Measurements from ENCODE around the gene CWF19L2. TPM values are rescaled to one million over a fixed set of nuclear protein-coding genes. Genes with fewer than 3 reads are reported as not detected.
A peak's percentile ranks its signal among the peaks of the same experiment; 100 is the strongest.
"Not testable (repeated sequence)": the region's sequence is repeated elsewhere in the genome, so short reads cannot be mapped to it uniquely, and the experiment has no call there.

The CWF19L2 gene
- total RNA-seq = 10 to 100 TPM; 12.8 to 13.5 TPM

- Mint-ChIP-seq H3K4me1 (peaks cover 21% of the 10 kb centered on the region), H3K27me3 (no peaks in the 10 kb centered on the region), H3K9me3 (no peaks in the 10 kb centered on the region), H3K36me3 (peaks cover 3% of the 10 kb centered on the region), H3K4me3 (peak within 1 kb of the TSS; percentile 91), H3K27ac (peak within 1 kb of the TSS; percentile 88)
- peak; percentile 84 for DNase-seq
Observed at GRCh38 chr11:107457558-107458271, at the start of gene CWF19L2. TSS of gene CWF19L2 (minus strand) at chr11:107457825. CDS start at chr11:107457816, 9 bp downstream.

GRCh38 chr11:107505647-107506225 lies 48.1 kb upstream of the CWF19L2 start:
- Mint-ChIP-seq H3K27me3 (no peaks in the 10 kb centered on the region), H3K4me1 (no peaks in the 10 kb centered on the region), H3K27ac (no peak overlapping the region), H3K36me3 (peaks cover 54% of the 10 kb centered on the region), H3K9me3 (peaks cover 14% of the 10 kb centered on the region), H3K4me3 (no peak overlapping the region)
- no peak for DNase-seq

- no peak for DNase-seq
- peaks cover 53% of the 10 kb centered on the region for H3K36me3 Mint-ChIP-seq
- no peaks in the 10 kb centered on the region for H3K27me3 Mint-ChIP-seq
- no peak overlapping the region for H3K27ac Mint-ChIP-seq
- no peak overlapping the region for H3K4me3 Mint-ChIP-seq
- H3K9me3 Mint-ChIP-seq = peaks cover 14% of the 10 kb centered on the region
- no peaks in the 10 kb centered on the region for H3K4me1 Mint-ChIP-seq
Observed at GRCh38 chr11:107504981-107505380, 47.4 kb upstream of the CWF19L2 start.

GRCh38 chr11:107501713-107502112 lies 44.1 kb upstream of the CWF19L2 start:
- peaks cover 14% of the 10 kb centered on the region for H3K9me3 Mint-ChIP-seq
- peaks cover 58% of the 10 kb centered on the region for H3K36me3 Mint-ChIP-seq
- no peak overlapping the region for H3K27ac Mint-ChIP-seq
- DNase-seq = no peak
- no peak overlapping the region for H3K4me3 Mint-ChIP-seq
- H3K27me3 Mint-ChIP-seq = no peaks in the 10 kb centered on the region
- H3K4me1 Mint-ChIP-seq = no peaks in the 10 kb centered on the region

- not testable (repeated sequence) for H3K27me3 Mint-ChIP-seq
Observed at GRCh38 chr11:107497371-107497770, 39.7 kb upstream of the CWF19L2 start.

GRCh38 chr11:107496011-107496410 lies 38.4 kb upstream of the CWF19L2 start:
- no peaks in the 10 kb centered on the region for H3K4me1 Mint-ChIP-seq

More at GRCh38 chr11:107497371-107497770, 39.7 kb upstream of the CWF19L2 start:
- not testable (repeated sequence) for H3K27ac Mint-ChIP-seq, H3K4me1 Mint-ChIP-seq, DNase-seq, H3K4me3 Mint-ChIP-seq, H3K9me3 Mint-ChIP-seq
- peaks cover 25% of the 10 kb centered on the region for H3K36me3 Mint-ChIP-seq

GRCh38 chr11:107494055-107494454 lies 36.4 kb upstream of the CWF19L2 start:
- H3K36me3 Mint-ChIP-seq = peaks cover 7% of the 10 kb centered on the region
- no peaks in the 10 kb centered on the region for H3K4me1 Mint-ChIP-seq
- H3K27me3 Mint-ChIP-seq = peaks cover 4% of the 10 kb centered on the region
- no peak overlapping the region for H3K27ac Mint-ChIP-seq
- no peaks in the 10 kb centered on the region for H3K9me3 Mint-ChIP-seq
- H3K4me3 Mint-ChIP-seq = no peak overlapping the region
- no peak for DNase-seq

More at GRCh38 chr11:107496011-107496410, 38.4 kb upstream of the CWF19L2 start:
- no peak for DNase-seq
- Mint-ChIP-seq H3K27me3 (peaks cover 4% of the 10 kb centered on the region), H3K27ac (no peak overlapping the region), H3K36me3 (peaks cover 13% of the 10 kb centered on the region), H3K9me3 (peaks cover under 1% of the 10 kb centered on the region), H3K4me3 (no peak overlapping the region)

GRCh38 chr11:107493117-107493516 lies 35.5 kb upstream of the CWF19L2 start:
- H3K9me3 Mint-ChIP-seq = no peaks in the 10 kb centered on the region
- H3K27me3 Mint-ChIP-seq = peaks cover 4% of the 10 kb centered on the region
- H3K4me1 Mint-ChIP-seq = no peaks in the 10 kb centered on the region
- no peak overlapping the region for H3K27ac Mint-ChIP-seq
- H3K36me3 Mint-ChIP-seq = peaks cover 5% of the 10 kb centered on the region
- no peak overlapping the region for H3K4me3 Mint-ChIP-seq
- DNase-seq = no peak

GRCh38 chr11:107490836-107491235 lies 33.2 kb upstream of the CWF19L2 start:
- H3K9me3 Mint-ChIP-seq = no peaks in the 10 kb centered on the region
- H3K4me3 Mint-ChIP-seq = no peak overlapping the region
- H3K27ac Mint-ChIP-seq = no peak overlapping the region
- no peak for DNase-seq
- no peaks in the 10 kb centered on the region for H3K4me1 Mint-ChIP-seq
- peaks cover 8% of the 10 kb centered on the region for H3K27me3 Mint-ChIP-seq
- H3K36me3 Mint-ChIP-seq = no peaks in the 10 kb centered on the region

- no peaks in the 10 kb centered on the region for H3K36me3 Mint-ChIP-seq
- H3K9me3 Mint-ChIP-seq = no peaks in the 10 kb centered on the region
- DNase-seq = no peak
- no peaks in the 10 kb centered on the region for H3K4me1 Mint-ChIP-seq
- H3K4me3 Mint-ChIP-seq = no peak overlapping the region
- H3K27ac Mint-ChIP-seq = no peak overlapping the region
- peaks cover 26% of the 10 kb centered on the region for H3K27me3 Mint-ChIP-seq
Observed at GRCh38 chr11:107482234-107482633, 24.6 kb upstream of the CWF19L2 start.

GRCh38 chr11:107478922-107479321 lies 21.3 kb upstream of the CWF19L2 start:
- H3K27me3 Mint-ChIP-seq = peaks cover 37% of the 10 kb centered on the region
- H3K4me3 Mint-ChIP-seq = no peak overlapping the region
- no peak overlapping the region for H3K27ac Mint-ChIP-seq
- H3K36me3 Mint-ChIP-seq = no peaks in the 10 kb centered on the region
- no peaks in the 10 kb centered on the region for H3K4me1 Mint-ChIP-seq
- no peak for DNase-seq
- H3K9me3 Mint-ChIP-seq = no peaks in the 10 kb centered on the region

- no peak overlapping the region for H3K4me3 Mint-ChIP-seq
Observed at GRCh38 chr11:107477820-107478219, 20.2 kb upstream of the CWF19L2 start.

GRCh38 chr11:107473792-107474191 lies 16.2 kb upstream of the CWF19L2 start:
- Mint-ChIP-seq H3K27me3 (peaks cover 49% of the 10 kb centered on the region), H3K9me3 (peaks cover 2% of the 10 kb centered on the region), H3K36me3 (no peaks in the 10 kb centered on the region), H3K27ac (no peak overlapping the region), H3K4me1 (no peaks in the 10 kb centered on the region), H3K4me3 (no peak overlapping the region)
- DNase-seq = no peak

More at GRCh38 chr11:107477820-107478219, 20.2 kb upstream of the CWF19L2 start:
- H3K4me1 Mint-ChIP-seq = no peaks in the 10 kb centered on the region
- no peaks in the 10 kb centered on the region for H3K9me3 Mint-ChIP-seq
- DNase-seq = no peak
- H3K27me3 Mint-ChIP-seq = peaks cover 36% of the 10 kb centered on the region
- H3K36me3 Mint-ChIP-seq = no peaks in the 10 kb centered on the region
- no peak overlapping the region for H3K27ac Mint-ChIP-seq

GRCh38 chr11:107472966-107473365 lies 15.3 kb upstream of the CWF19L2 start:
- H3K9me3 Mint-ChIP-seq = peaks cover 2% of the 10 kb centered on the region
- peaks cover 48% of the 10 kb centered on the region for H3K27me3 Mint-ChIP-seq
- H3K4me1 Mint-ChIP-seq = no peaks in the 10 kb centered on the region
- DNase-seq = no peak
- H3K27ac Mint-ChIP-seq = no peak overlapping the region
- H3K4me3 Mint-ChIP-seq = no peak overlapping the region
- no peaks in the 10 kb centered on the region for H3K36me3 Mint-ChIP-seq

GRCh38 chr11:107468596-107468995 lies 11.0 kb upstream of the CWF19L2 start:
- no peak overlapping the region for H3K4me3 Mint-ChIP-seq
- no peaks in the 10 kb centered on the region for H3K4me1 Mint-ChIP-seq
- peaks cover 30% of the 10 kb centered on the region for H3K27me3 Mint-ChIP-seq
- H3K36me3 Mint-ChIP-seq = no peaks in the 10 kb centered on the region
- H3K27ac Mint-ChIP-seq = no peak overlapping the region
- peaks cover 5% of the 10 kb centered on the region for H3K9me3 Mint-ChIP-seq
- no peak for DNase-seq

- no peak for DNase-seq
- Mint-ChIP-seq H3K9me3 (peaks cover 8% of the 10 kb centered on the region), H3K36me3 (no peaks in the 10 kb centered on the region), H3K4me1 (no peaks in the 10 kb centered on the region), H3K27ac (no peak overlapping the region), H3K4me3 (no peak overlapping the region), H3K27me3 (peaks cover 31% of the 10 kb centered on the region)
Observed at GRCh38 chr11:107467696-107468095, 10.1 kb upstream of the CWF19L2 start.
